Activated T-helper 2 cell treated with anti-CD3 and anti-CD28 coated beads, Interferon-gamma antibody, Interleukin-2, Interleukin-4, amounts not matched to agents 10 μg/mL and 5 μg/mL and 100 μg/mL, durations not matched to agents 14 hours and 24 hours and 36 hours (primary cell): Measurements from ENCODE around the gene ULK4. TPM values are rescaled to one million over a fixed set of nuclear protein-coding genes. Genes with fewer than 3 reads are reported as not detected.
"Not testable (repeated sequence)": the region's sequence is repeated elsewhere in the genome, so short reads cannot be mapped to it uniquely, and the experiment has no call there.

Experiments used
- DNase-seq: peaks from one replicate; pipeline ENCODE4 v3.0.0; 2021; ENCODE audit warnings: low spot score
- H3K27ac Mint-ChIP-seq: one replicate; pipeline ENCODE4 v1.8.0; 2021; ENCODE audit warnings: mixed read lengths
- H3K27me3 Mint-ChIP-seq: one replicate; pipeline ENCODE4 v1.8.0; 2021; ENCODE audit warnings: low read depth, mixed read lengths
- H3K36me3 Mint-ChIP-seq: one replicate; pipeline ENCODE4 v1.8.0; 2021; ENCODE audit warnings: low read depth, mixed read lengths
- H3K4me1 Mint-ChIP-seq: one replicate; pipeline ENCODE4 v1.8.0; 2021; ENCODE audit warnings: low read depth, mixed read lengths
- H3K4me3 Mint-ChIP-seq: one replicate; pipeline ENCODE4 v1.8.0; 2021; ENCODE audit warnings: low read depth, mild to moderate bottlenecking, moderate library complexity, mixed read lengths
- H3K9me3 Mint-ChIP-seq: one replicate; pipeline ENCODE4 v1.8.0; 2021; ENCODE audit warnings: mixed read lengths
- intact Hi-C: fragments of 100-400 bp; cut with micrococcal nuclease; formaldehyde crosslinking; loops from one replicate; pipeline ENCODE4 v1.15.1; 2023
- total RNA-seq: library from RNA; stranded (reverse); gene quantifications from 2 replicates; pipeline ENCODE4 v1.2.3, GENCODE V29; 2022

Gene ULK4
- total RNA-seq, 1 donor from 2014 or later, result 7.5 TPM

DNA sequence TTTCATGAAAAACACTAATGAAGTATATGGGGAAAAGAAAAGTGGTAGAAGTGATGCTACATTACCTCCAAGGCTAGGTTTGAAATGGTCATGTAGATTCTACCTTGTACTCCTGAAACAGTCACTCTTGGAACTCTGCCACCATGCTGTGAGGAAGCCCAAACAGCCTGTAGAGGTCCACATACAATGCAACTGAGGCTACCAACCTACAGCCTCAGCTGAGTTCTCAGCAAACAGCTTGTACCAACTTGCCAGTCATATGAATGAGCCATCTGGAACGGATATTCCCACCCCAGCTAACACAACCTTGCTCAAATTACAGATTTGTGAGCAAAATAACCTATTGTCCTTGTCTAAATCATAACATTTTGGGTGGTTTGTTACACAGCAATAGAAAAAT lies 193.5 kb downstream of the ULK4 start:
- DNase-seq, result no peak
- no peak overlapping the region for H3K4me3 Mint-ChIP-seq
- H3K36me3 Mint-ChIP-seq, result no peaks in the 10 kb centered on the region
- intact Hi-C loops, result no loop called here
- H3K27me3 Mint-ChIP-seq, result no peaks in the 10 kb centered on the region
- no peaks in the 10 kb centered on the region for H3K4me1 Mint-ChIP-seq
- H3K27ac Mint-ChIP-seq, result no peak overlapping the region
- H3K9me3 Mint-ChIP-seq, result no peaks in the 10 kb centered on the region

DNA sequence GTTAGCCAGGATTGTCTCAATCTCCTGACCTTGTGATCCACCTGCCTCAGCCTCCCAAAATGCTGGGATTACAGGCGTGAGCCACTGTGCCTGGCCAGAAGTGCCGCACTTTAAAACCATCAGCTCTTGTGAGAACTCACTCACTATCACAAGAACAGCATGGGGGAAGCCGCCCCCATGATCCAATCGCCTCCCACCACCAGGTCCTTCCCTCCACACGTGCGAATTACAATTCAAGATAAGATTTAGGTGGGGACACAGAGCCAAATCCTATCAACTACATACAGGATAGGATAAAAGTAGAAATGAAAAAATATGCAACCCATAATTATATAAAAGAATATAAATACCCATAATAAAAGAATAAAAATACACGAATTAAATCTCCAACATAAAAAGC lies 199.0 kb downstream of the ULK4 start:
- H3K4me1 Mint-ChIP-seq, H3K27me3 Mint-ChIP-seq, intact Hi-C loops, H3K36me3 Mint-ChIP-seq, H3K4me3 Mint-ChIP-seq, H3K9me3 Mint-ChIP-seq, DNase-seq, H3K27ac Mint-ChIP-seq: not testable (repeated sequence)

GRCh38 chr3:41753651-41754050 lies 208.3 kb downstream of the ULK4 start:
- H3K36me3 Mint-ChIP-seq, result no peaks in the 10 kb centered on the region
- no peaks in the 10 kb centered on the region for H3K27me3 Mint-ChIP-seq
- no peaks in the 10 kb centered on the region for H3K9me3 Mint-ChIP-seq
- no peak for DNase-seq
- intact Hi-C loops, result no loop called here
- no peak overlapping the region for H3K4me3 Mint-ChIP-seq
- no peak overlapping the region for H3K27ac Mint-ChIP-seq
- peaks cover 6% of the 10 kb centered on the region for H3K4me1 Mint-ChIP-seq

- Mint-ChIP-seq H3K4me1 (peaks cover 6% of the 10 kb centered on the region), H3K27ac (no peak overlapping the region), H3K9me3 (no peaks in the 10 kb centered on the region), H3K36me3 (no peaks in the 10 kb centered on the region), H3K27me3 (no peaks in the 10 kb centered on the region), H3K4me3 (no peak overlapping the region)
- intact Hi-C loops, result no loop called here
- DNase-seq, result no peak
Observed at GRCh38 chr3:41751597-41751996, 210.3 kb downstream of the ULK4 start.

DNA sequence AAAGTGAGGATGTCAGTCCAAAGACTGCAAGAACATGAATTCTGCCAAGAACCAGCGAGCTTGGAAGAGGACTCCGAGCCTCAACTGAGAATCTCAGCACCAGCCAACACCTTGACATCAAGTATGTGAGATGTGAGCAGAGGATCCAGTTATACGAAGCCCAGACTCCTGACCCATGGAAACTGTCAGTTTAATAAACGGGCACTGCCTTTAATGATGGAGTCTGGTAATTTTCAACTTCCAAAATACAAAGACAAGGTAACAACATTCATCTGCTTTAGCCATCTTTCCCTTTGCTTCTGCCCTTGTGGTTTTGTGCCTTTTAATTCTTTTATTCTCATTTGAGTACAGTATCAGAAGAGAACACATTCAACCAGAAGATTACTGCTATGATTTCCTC lies 211.9 kb downstream of the ULK4 start:
- H3K4me1 Mint-ChIP-seq, result peaks cover 6% of the 10 kb centered on the region
- no peak overlapping the region for H3K4me3 Mint-ChIP-seq
- DNase-seq, result no peak
- no peaks in the 10 kb centered on the region for H3K9me3 Mint-ChIP-seq
- no peak overlapping the region for H3K27ac Mint-ChIP-seq
- no peaks in the 10 kb centered on the region for H3K27me3 Mint-ChIP-seq
- no peaks in the 10 kb centered on the region for H3K36me3 Mint-ChIP-seq
- intact Hi-C loops, result no loop called here

DNA sequence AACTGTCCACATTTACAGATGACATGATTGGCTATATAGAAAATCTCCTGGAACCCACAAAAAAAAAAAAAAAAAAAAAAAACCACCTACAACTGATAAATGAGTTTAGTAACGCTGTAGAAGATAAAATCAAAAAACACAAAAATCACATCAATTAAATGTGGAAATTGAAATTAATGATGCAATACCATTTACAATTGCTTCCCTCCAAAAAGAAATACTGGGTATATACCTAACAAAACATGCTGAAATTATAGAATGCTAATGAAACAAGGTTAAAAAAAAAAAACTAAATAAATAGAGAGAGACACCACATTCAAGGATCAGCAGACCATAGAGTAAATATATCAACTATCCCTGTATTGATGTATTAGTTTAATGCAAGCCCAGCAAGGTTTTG lies 215.7 kb downstream of the ULK4 start:
- no peak for DNase-seq
- no peaks in the 10 kb centered on the region for H3K36me3 Mint-ChIP-seq
- H3K9me3 Mint-ChIP-seq, result no peaks in the 10 kb centered on the region
- no peak overlapping the region for H3K4me3 Mint-ChIP-seq
- no peaks in the 10 kb centered on the region for H3K27me3 Mint-ChIP-seq
- intact Hi-C loops, result no loop called here
- H3K4me1 Mint-ChIP-seq, result no peaks in the 10 kb centered on the region
- H3K27ac Mint-ChIP-seq, result no peak overlapping the region

- Mint-ChIP-seq H3K4me1 (no peaks in the 10 kb centered on the region), H3K9me3 (peaks cover 7% of the 10 kb centered on the region), H3K27me3 (no peaks in the 10 kb centered on the region), H3K4me3 (no peak overlapping the region), H3K27ac (no peak overlapping the region), H3K36me3 (no peaks in the 10 kb centered on the region)
- intact Hi-C loops, result no loop called here
- DNase-seq, result no peak
Observed at GRCh38 chr3:41742121-41742520, 219.8 kb downstream of the ULK4 start.

DNA sequence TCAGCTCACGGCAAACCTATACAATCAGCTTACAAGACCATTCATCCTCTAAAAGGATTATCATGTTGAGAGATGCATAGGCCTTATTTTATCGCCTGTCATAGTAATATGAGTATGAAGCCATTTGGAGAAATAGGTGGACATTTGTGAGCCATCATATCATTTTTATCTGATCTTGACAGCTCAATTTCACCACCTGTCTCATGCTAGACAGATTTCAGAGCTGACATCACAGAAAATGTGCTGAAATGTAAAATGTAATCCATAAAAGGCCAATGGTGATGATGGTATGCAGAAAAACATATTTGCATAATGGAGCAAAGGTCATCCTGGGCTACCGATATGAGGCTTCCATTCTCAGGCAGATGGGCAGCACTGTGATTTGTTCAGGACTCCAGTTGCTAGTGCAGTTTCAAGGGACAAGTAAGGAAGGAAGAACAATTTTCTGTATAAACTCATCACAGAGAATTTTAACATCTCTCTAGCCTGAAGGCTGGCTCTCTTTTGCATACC lies 221.5 kb downstream of the ULK4 start:
- no peak for DNase-seq
- no peak overlapping the region for H3K27ac Mint-ChIP-seq

DNA sequence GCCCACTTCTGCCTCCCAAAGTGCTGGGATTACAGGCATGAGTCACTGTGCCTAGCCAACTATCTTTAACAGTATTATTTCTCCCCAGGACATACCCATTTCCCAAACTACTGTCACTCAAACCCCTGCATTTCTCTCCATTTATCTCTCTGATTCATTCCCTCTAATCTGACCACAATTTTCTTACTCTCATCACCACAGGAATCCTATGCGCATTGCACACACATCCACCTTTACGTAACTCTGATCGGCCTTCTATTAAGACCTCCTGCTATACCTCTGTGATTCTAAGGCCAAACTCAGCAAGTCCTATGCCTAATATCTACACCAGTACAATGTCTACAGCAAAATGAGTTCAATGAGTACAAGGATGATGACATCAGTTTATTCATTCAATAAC lies 235.0 kb downstream of the ULK4 start:
- no peaks in the 10 kb centered on the region for H3K9me3 Mint-ChIP-seq
- intact Hi-C loops, result no loop called here
- H3K4me3 Mint-ChIP-seq, result no peak overlapping the region
- H3K4me1 Mint-ChIP-seq, result no peaks in the 10 kb centered on the region
- no peak overlapping the region for H3K27ac Mint-ChIP-seq
- DNase-seq, result no peak
- H3K27me3 Mint-ChIP-seq, result no peaks in the 10 kb centered on the region
- no peaks in the 10 kb centered on the region for H3K36me3 Mint-ChIP-seq

More for the DNA sequence above, 221.5 kb downstream of the ULK4 start:
- H3K27me3 Mint-ChIP-seq, result no peaks in the 10 kb centered on the region
- no peaks in the 10 kb centered on the region for H3K36me3 Mint-ChIP-seq
- H3K4me3 Mint-ChIP-seq, result no peak overlapping the region
- no peaks in the 10 kb centered on the region for H3K4me1 Mint-ChIP-seq
- intact Hi-C loops, result no loop called here
- peaks cover 7% of the 10 kb centered on the region for H3K9me3 Mint-ChIP-seq

DNA sequence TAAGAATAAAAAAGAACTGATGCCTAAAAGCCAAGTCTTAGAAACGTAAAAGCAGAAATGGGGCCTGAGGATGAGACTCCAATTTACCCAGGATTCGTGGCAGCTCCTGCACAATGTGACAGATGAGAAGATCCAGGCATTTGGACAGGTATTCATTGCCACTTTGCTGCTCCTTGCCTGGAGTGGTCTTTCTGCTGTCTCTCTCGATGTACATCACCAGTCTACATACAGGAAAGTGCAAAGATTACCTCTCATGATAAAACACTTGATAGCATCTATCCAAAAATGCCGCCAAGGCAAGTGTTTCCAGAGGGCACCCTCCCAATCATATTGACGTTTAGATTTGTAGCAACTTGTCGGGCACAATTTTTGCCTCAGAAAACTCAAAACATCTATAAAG lies 244.3 kb downstream of the ULK4 start:
- H3K4me1 Mint-ChIP-seq, result peaks cover 2% of the 10 kb centered on the region
- no peak overlapping the region for H3K27ac Mint-ChIP-seq
- no peaks in the 10 kb centered on the region for H3K27me3 Mint-ChIP-seq
- no peaks in the 10 kb centered on the region for H3K9me3 Mint-ChIP-seq
- H3K36me3 Mint-ChIP-seq, result no peaks in the 10 kb centered on the region
- no peak overlapping the region for H3K4me3 Mint-ChIP-seq
- intact Hi-C loops, result no loop called here
- no peak for DNase-seq

DNA sequence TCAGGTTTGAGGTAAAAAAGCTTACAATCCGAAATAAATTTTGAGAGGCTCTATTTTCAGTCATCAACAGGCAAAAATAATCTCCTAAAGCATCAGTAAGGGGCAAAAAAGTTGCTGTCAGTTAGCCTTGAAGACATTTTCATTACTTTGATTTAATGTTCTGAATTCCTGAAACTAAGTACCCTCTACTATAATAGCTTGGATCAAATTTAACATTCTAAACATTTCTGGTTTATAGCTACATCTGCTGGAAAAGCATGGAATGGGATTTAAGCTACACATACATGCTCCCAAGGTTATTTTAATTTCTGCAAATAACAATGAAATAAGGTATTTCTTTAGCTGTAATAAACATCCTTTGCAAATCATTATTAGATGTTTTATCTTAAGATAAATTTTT lies 245.4 kb downstream of the ULK4 start:
- H3K36me3 Mint-ChIP-seq, result no peaks in the 10 kb centered on the region
- H3K4me1 Mint-ChIP-seq, result peaks cover 2% of the 10 kb centered on the region
- H3K27ac Mint-ChIP-seq, result no peak overlapping the region
- H3K9me3 Mint-ChIP-seq, result no peaks in the 10 kb centered on the region
- H3K4me3 Mint-ChIP-seq, result no peak overlapping the region
- intact Hi-C loops, result no loop called here
- no peaks in the 10 kb centered on the region for H3K27me3 Mint-ChIP-seq
- DNase-seq, result no peak

DNA sequence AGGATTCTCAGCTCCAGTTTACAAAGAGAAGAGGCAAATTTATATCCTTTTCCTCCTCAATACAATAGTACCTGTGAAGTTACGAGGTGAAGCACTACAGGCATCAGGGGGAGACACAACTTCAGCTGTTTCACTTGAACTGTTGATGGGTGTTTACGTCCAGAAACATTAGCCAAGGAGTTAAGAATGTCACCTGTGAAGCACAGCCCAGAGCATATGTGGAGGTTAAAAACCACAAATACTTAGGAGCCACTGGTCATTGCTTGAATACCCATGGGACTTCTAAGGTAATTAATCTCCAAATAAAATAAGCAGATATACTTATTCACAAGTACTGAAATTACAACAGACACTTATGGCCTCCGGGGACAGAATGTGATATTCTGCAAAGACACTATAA lies 246.5 kb downstream of the ULK4 start:
- Mint-ChIP-seq H3K9me3 (no peaks in the 10 kb centered on the region), H3K36me3 (no peaks in the 10 kb centered on the region), H3K27ac (no peak overlapping the region), H3K27me3 (no peaks in the 10 kb centered on the region), H3K4me3 (no peak overlapping the region), H3K4me1 (peaks cover 2% of the 10 kb centered on the region)
- no peak for DNase-seq
- intact Hi-C loops, result no loop called here

GRCh38 chr3:41711651-41712050 lies 250.3 kb downstream of the ULK4 start:
- Mint-ChIP-seq H3K9me3 (no peaks in the 10 kb centered on the region), H3K27me3 (no peaks in the 10 kb centered on the region), H3K27ac (no peak overlapping the region), H3K36me3 (no peaks in the 10 kb centered on the region), H3K4me1 (peaks cover 2% of the 10 kb centered on the region), H3K4me3 (no peak overlapping the region)
- intact Hi-C loops, result no loop called here
- no peak for DNase-seq

GRCh38 chr3:41710646-41711388 lies 251.1 kb downstream of the ULK4 start:
- H3K4me1 Mint-ChIP-seq, result peaks cover 2% of the 10 kb centered on the region
- H3K27ac Mint-ChIP-seq, result no peak overlapping the region
- DNase-seq, result no peak
- H3K36me3 Mint-ChIP-seq, result no peaks in the 10 kb centered on the region
- intact Hi-C loops, result no loop called here
- no peak overlapping the region for H3K4me3 Mint-ChIP-seq
- no peaks in the 10 kb centered on the region for H3K27me3 Mint-ChIP-seq
- H3K9me3 Mint-ChIP-seq, result no peaks in the 10 kb centered on the region
